WTC11 (cell line): ENCODE measurements around the gene KCNG2. TPM values are rescaled to one million over a fixed set of nuclear protein-coding genes. Genes with fewer than 3 reads are reported as not detected.

Source experiments
- ATAC-seq: fragments of 200-7000 bp; cut with Tn5 transposase; 2 replicates; pipeline ENCODE4 v1.10.0; 2021; ENCODE audit warnings: mild to moderate bottlenecking, moderate library complexity
- CTCF ChIA-PET: fragments of 300-600 bp; sonication (Branson Sonifier 250); formaldehyde crosslinking; loops from one replicate; lab custom pipeline; 2021; ENCODE audit warnings: antibody characterized with exemption; lab: Charles Lee
- POLR2A ChIA-PET: fragments of 350-600 bp; sonication (Branson Sonifier 250); formaldehyde crosslinking; loops from one replicate; lab custom pipeline; 2021; ENCODE audit warnings: antibody characterized with exemption; lab: Charles Lee
- DNase-seq: peaks from one replicate; pipeline ENCODE4 v3.0.0; 2021; ENCODE audit warnings: low spot score
- H3K27ac Mint-ChIP-seq: 2 replicates; pipeline ENCODE4 v1.8.0; 2021; ENCODE audit warnings: mixed read lengths
- H3K27me3 Mint-ChIP-seq: 2 replicates; pipeline ENCODE4 v1.8.0; 2021; ENCODE audit warnings: low read depth, mild to moderate bottlenecking, moderate library complexity, mixed read lengths
- H3K36me3 Mint-ChIP-seq: 2 replicates; pipeline ENCODE4 v1.8.0; 2021; ENCODE audit warnings: mixed read lengths
- H3K4me1 Mint-ChIP-seq: 2 replicates; pipeline ENCODE4 v1.8.0; 2022; ENCODE audit warnings: mixed read lengths
- H3K4me3 Mint-ChIP-seq: 2 replicates; pipeline ENCODE4 v1.8.0; 2021; ENCODE audit warnings: mild to moderate bottlenecking, moderate library complexity, mixed read lengths
- H3K9me3 Mint-ChIP-seq: 2 replicates; pipeline ENCODE4 v1.8.0; 2021; ENCODE audit warnings: mixed read lengths
- ELF4 ChIP-seq: sonication (generic); formaldehyde crosslinking; IDR thresholded peaks from 2 replicates; pipeline ENCODE4 v1.8.1; 2022; ENCODE audit warnings: low read depth, mild to moderate bottlenecking, moderate library complexity, missing genetic modification reagents
- FOXK1 ChIP-seq: sonication (generic); formaldehyde crosslinking; IDR thresholded peaks from 2 replicates; pipeline ENCODE4 v1.8.0; 2022; ENCODE audit warnings: mild to moderate bottlenecking, moderate library complexity, missing genetic modification reagents
- FOXP1 ChIP-seq: sonication (generic); formaldehyde crosslinking; IDR thresholded peaks from 2 replicates; pipeline ENCODE4 v1.8.0; 2022; ENCODE audit warnings: missing genetic modification reagents, mild to moderate bottlenecking, moderate library complexity, borderline replicate concordance
- GRHL2 ChIP-seq: fragments of 250-450 bp; sonication (Bioruptor Pico); IDR thresholded peaks from 2 replicates; pipeline ENCODE4 v1.8.0; 2022; ENCODE audit warnings: mild to moderate bottlenecking, moderate library complexity; ENCODE audit not compliant: insufficient replicate concordance, severe bottlenecking
- IRF2 ChIP-seq: sonication (generic); formaldehyde crosslinking; IDR thresholded peaks from 2 replicates; pipeline ENCODE4 v1.8.0; 2022; ENCODE audit warnings: low read depth, missing genetic modification reagents, borderline replicate concordance
- MXD4 ChIP-seq: fragments of 250-450 bp; sonication (Bioruptor Pico); IDR thresholded peaks from 2 replicates; pipeline ENCODE4 v1.8.0; 2021; ENCODE audit warnings: mild to moderate bottlenecking, moderate library complexity, borderline replicate concordance
- NR1H2 ChIP-seq: sonication (generic); formaldehyde crosslinking; IDR thresholded peaks from 2 replicates; pipeline ENCODE4 v1.9.0; 2021; ENCODE audit warnings: mild to moderate bottlenecking, moderate library complexity, missing genetic modification reagents
- PRRX2 ChIP-seq: fragments of 250-450 bp; sonication (Bioruptor Pico); IDR thresholded peaks from 2 replicates; pipeline ENCODE4 v1.8.0; 2021; ENCODE audit warnings: mild to moderate bottlenecking
- RELA ChIP-seq: sonication (generic); formaldehyde crosslinking; IDR thresholded peaks from 2 replicates; pipeline ENCODE4 v1.8.1; 2022; ENCODE audit warnings: missing genetic modification reagents, mild to moderate bottlenecking, borderline replicate concordance
- TEAD1 ChIP-seq: sonication (generic); formaldehyde crosslinking; IDR thresholded peaks from 2 replicates; pipeline ENCODE4 v1.8.0; 2022; ENCODE audit warnings: mild to moderate bottlenecking, missing genetic modification reagents
- USF1 ChIP-seq: sonication (generic); formaldehyde crosslinking; IDR thresholded peaks from 2 replicates; pipeline ENCODE4 v1.8.0; 2022; ENCODE audit warnings: mild to moderate bottlenecking, missing genetic modification reagents
- ZNF263 ChIP-seq: sonication (generic); formaldehyde crosslinking; IDR thresholded peaks from 2 replicates; pipeline ENCODE4 v1.8.1; 2022; ENCODE audit warnings: low read depth, mild to moderate bottlenecking, moderate library complexity, missing genetic modification reagents
- ZNF423 ChIP-seq: fragments of 250-450 bp; sonication (Bioruptor Pico); IDR thresholded peaks from 2 replicates; pipeline ENCODE4 v2.1.2; 2022; ENCODE audit warnings: mild to moderate bottlenecking, moderate library complexity
- ZNF671 ChIP-seq: fragments of 250-450 bp; sonication (Bioruptor Pico); IDR thresholded peaks from 2 replicates; pipeline ENCODE4 v1.8.0; 2021; ENCODE audit warnings: mild to moderate bottlenecking
- total RNA-seq: library from RNA; stranded (reverse); gene quantifications from 3 replicates; pipeline ENCODE4 v1.2.3, GENCODE V29; 2021
- TF ChIP-seq, protein P1 (sequence below): fragments of 250-450 bp; sonication (Bioruptor Pico); conservative IDR thresholded peaks from 2 replicates; pipeline ENCODE4 v1.9.0; 2021; ENCODE audit warnings: mild to moderate bottlenecking
- TF ChIP-seq, protein P2 (sequence below): sonication (generic); formaldehyde crosslinking; IDR thresholded peaks from 2 replicates; pipeline ENCODE4 v1.8.1; 2022; ENCODE audit warnings: missing genetic modification reagents, borderline replicate concordance
- TF ChIP-seq, protein P3 (sequence below): sonication (generic); formaldehyde crosslinking; IDR thresholded peaks from 2 replicates; pipeline ENCODE4 v1.8.1; 2023; ENCODE audit warnings: mild to moderate bottlenecking, missing genetic modification reagents
- TF ChIP-seq, protein P4 (sequence below): sonication (generic); formaldehyde crosslinking; conservative IDR thresholded peaks from 2 replicates; pipeline ENCODE4 v1.8.1; 2022; ENCODE audit warnings: mild to moderate bottlenecking, missing genetic modification reagents
- TF ChIP-seq, protein P5 (sequence below): sonication (generic); formaldehyde crosslinking; conservative IDR thresholded peaks from 2 replicates; pipeline ENCODE4 v1.8.1; 2023; ENCODE audit warnings: mild to moderate bottlenecking, low read depth, missing genetic modification reagents, moderate library complexity
- TF ChIP-seq, protein P6 (sequence below): fragments of 250-450 bp; sonication (Bioruptor Pico); IDR thresholded peaks from 2 replicates; pipeline ENCODE4 v1.8.0; 2021; ENCODE audit warnings: mild to moderate bottlenecking

KCNG2 gene
- total RNA-seq, 1 experiment from 2014 or later: 0.50 TPM

- TF ChIP-seq PRRX2 (CRISPR knock-in tag) (no peak), ZNF423 (CRISPR knock-in tag) (no peak), FOXP1 (no peak), USF1 (CRISPR knock-in tag) (no peak), GRHL2 (no peak), ZNF671 (CRISPR knock-in tag) (no peak), FOXK1 (CRISPR knock-in tag) (no peak), IRF2 (CRISPR knock-in tag) (no peak), ZNF263 (CRISPR knock-in tag) (no peak)
- TF ChIP-seq, protein P1, sequence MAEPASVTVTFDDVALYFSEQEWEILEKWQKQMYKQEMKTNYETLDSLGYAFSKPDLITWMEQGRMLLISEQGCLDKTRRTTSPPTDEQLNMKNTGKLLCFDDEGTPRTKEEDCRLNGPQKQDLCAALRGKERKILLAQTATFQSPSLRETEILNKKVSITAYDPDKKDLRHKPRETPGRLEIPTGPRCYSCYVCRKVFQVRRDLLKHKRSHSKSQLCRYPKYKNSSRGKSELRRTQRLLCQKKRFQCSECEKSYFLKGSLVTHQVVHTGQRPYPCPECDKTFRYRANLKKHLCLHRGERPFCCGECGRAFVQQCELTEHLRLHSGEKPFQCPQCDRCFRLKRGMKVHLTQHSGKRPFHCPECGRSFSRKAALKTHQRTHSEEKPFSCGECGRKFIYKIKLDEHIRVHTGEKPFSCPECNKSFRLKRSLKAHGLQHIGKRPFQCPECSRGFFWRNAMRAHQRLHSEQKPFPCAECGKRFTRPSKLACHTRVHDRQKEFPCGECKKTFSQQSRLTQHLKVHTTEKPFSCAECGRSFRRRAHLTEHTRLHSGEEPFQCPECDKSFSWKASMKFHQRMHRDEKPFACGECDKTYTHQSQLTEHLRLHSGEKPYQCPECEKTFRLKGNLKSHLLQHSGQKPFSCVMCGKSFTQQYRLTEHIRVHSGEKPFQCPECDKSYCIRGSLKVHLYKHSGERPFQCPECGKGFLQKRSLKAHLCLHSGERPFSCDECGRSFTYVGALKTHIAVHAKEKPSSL (CRISPR knock-in tag): no peak
- TF ChIP-seq, protein P2, sequence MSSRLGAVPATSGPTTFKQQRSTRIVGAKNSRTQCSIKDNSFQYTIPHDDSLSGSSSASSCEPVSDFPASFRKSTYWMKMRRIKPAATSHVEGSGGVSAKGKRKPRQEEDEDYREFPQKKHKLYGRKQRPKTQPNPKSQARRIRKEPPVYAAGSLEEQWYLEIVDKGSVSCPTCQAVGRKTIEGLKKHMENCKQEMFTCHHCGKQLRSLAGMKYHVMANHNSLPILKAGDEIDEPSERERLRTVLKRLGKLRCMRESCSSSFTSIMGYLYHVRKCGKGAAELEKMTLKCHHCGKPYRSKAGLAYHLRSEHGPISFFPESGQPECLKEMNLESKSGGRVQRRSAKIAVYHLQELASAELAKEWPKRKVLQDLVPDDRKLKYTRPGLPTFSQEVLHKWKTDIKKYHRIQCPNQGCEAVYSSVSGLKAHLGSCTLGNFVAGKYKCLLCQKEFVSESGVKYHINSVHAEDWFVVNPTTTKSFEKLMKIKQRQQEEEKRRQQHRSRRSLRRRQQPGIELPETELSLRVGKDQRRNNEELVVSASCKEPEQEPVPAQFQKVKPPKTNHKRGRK: no peak
- TF ChIP-seq, protein P3, sequence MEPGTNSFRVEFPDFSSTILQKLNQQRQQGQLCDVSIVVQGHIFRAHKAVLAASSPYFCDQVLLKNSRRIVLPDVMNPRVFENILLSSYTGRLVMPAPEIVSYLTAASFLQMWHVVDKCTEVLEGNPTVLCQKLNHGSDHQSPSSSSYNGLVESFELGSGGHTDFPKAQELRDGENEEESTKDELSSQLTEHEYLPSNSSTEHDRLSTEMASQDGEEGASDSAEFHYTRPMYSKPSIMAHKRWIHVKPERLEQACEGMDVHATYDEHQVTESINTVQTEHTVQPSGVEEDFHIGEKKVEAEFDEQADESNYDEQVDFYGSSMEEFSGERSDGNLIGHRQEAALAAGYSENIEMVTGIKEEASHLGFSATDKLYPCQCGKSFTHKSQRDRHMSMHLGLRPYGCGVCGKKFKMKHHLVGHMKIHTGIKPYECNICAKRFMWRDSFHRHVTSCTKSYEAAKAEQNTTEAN (CRISPR knock-in tag): no peak
- TF ChIP-seq, protein P4, sequence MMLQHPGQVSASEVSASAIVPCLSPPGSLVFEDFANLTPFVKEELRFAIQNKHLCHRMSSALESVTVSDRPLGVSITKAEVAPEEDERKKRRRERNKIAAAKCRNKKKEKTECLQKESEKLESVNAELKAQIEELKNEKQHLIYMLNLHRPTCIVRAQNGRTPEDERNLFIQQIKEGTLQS (CRISPR knock-in tag): no peak
Observed at GRCh38 chr18:79853303-79853992, 55.7 kb downstream of the KCNG2 start.

GRCh38 chr18:79853993-79854364 is 56.2 kb downstream of the KCNG2 start:
- peaks cover 6% of the 10 kb centered on the region; the same call in 1 of the 2 replicates for H3K4me1 Mint-ChIP-seq
- no peaks in the 10 kb centered on the region for H3K36me3 Mint-ChIP-seq
- no peak overlapping the region for H3K27ac Mint-ChIP-seq
- H3K4me3 Mint-ChIP-seq: no peak overlapping the region
- POLR2A ChIA-PET: no interaction called here
- ATAC-seq (no peak), DNase-seq (no peak)
- TF ChIP-seq TEAD1 (CRISPR knock-in tag) (no peak), NR1H2 (no peak), ELF4 (CRISPR knock-in tag) (no peak), PRRX2 (CRISPR knock-in tag) (no peak), RELA (CRISPR knock-in tag) (no peak), MXD4 (CRISPR knock-in tag) (no peak)
- TF ChIP-seq, protein P5, sequence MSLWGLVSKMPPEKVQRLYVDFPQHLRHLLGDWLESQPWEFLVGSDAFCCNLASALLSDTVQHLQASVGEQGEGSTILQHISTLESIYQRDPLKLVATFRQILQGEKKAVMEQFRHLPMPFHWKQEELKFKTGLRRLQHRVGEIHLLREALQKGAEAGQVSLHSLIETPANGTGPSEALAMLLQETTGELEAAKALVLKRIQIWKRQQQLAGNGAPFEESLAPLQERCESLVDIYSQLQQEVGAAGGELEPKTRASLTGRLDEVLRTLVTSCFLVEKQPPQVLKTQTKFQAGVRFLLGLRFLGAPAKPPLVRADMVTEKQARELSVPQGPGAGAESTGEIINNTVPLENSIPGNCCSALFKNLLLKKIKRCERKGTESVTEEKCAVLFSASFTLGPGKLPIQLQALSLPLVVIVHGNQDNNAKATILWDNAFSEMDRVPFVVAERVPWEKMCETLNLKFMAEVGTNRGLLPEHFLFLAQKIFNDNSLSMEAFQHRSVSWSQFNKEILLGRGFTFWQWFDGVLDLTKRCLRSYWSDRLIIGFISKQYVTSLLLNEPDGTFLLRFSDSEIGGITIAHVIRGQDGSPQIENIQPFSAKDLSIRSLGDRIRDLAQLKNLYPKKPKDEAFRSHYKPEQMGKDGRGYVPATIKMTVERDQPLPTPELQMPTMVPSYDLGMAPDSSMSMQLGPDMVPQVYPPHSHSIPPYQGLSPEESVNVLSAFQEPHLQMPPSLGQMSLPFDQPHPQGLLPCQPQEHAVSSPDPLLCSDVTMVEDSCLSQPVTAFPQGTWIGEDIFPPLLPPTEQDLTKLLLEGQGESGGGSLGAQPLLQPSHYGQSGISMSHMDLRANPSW: no peak
- TF ChIP-seq, protein P6, sequence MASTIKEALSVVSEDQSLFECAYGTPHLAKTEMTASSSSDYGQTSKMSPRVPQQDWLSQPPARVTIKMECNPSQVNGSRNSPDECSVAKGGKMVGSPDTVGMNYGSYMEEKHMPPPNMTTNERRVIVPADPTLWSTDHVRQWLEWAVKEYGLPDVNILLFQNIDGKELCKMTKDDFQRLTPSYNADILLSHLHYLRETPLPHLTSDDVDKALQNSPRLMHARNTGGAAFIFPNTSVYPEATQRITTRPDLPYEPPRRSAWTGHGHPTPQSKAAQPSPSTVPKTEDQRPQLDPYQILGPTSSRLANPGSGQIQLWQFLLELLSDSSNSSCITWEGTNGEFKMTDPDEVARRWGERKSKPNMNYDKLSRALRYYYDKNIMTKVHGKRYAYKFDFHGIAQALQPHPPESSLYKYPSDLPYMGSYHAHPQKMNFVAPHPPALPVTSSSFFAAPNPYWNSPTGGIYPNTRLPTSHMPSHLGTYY (CRISPR knock-in tag): no peak
- CTCF ChIA-PET: no interaction called here
- no peaks in the 10 kb centered on the region; the same call in none of the 2 replicates for H3K27me3 Mint-ChIP-seq
- H3K9me3 Mint-ChIP-seq: no peaks in the 10 kb centered on the region

More at GRCh38 chr18:79853303-79853992, 55.7 kb downstream of the KCNG2 start:
- H3K4me3 Mint-ChIP-seq: no peak overlapping the region
- no peaks in the 10 kb centered on the region for H3K9me3 Mint-ChIP-seq
- no peak overlapping the region for H3K27ac Mint-ChIP-seq
- CTCF ChIA-PET: interaction anchor here (1.5 kb wide), 1 partner anchor 11 kb away, joined by 3 read pairs; no protein-coding TSS in a partner anchor
- H3K36me3 Mint-ChIP-seq: no peaks in the 10 kb centered on the region
- DNase-seq: no peak
- no peak for ATAC-seq
- POLR2A ChIA-PET: no interaction called here
- H3K27me3 Mint-ChIP-seq: no peaks in the 10 kb centered on the region; the same call in none of the 2 replicates
- peaks cover 6% of the 10 kb centered on the region; the same call in 1 of the 2 replicates for H3K4me1 Mint-ChIP-seq
